HG02973 (cell line): ENCODE results near the gene ZNF827.

Source experiments
- ATAC-seq: cut with Tn5 transposase; IDR thresholded peaks from one replicate; pipeline ENCODE4 v1.9.1; 2021; ENCODE audit warnings: moderate library complexity; ENCODE audit not compliant: unreplicated experiment

The ZNF827 gene

GRCh38 chr4:145895056-145895455 is 43.6 kb downstream of the ZNF827 start:
- no peak for ATAC-seq

- no peak for ATAC-seq
These were observed 46.7 kb downstream of the ZNF827 start for GRCh38 chr4:145891958-145892357.

GRCh38 chr4:145890689-145891088 is 47.9 kb downstream of the ZNF827 start:
- no peak for ATAC-seq

GRCh38 chr4:145888393-145888792 is 50.2 kb downstream of the ZNF827 start:
- no peak for ATAC-seq

- ATAC-seq, result no peak
These were observed 51.2 kb downstream of the ZNF827 start for GRCh38 chr4:145887241-145887991.

- ATAC-seq, result no peak
These were observed 51.8 kb downstream of the ZNF827 start for GRCh38 chr4:145886871-145887240.

- no peak for ATAC-seq
These were observed 53.0 kb downstream of the ZNF827 start for GRCh38 chr4:145885666-145886065.

GRCh38 chr4:145884775-145885174 is 53.8 kb downstream of the ZNF827 start:
- no peak for ATAC-seq

- no peak for ATAC-seq
These were observed 55.4 kb downstream of the ZNF827 start for GRCh38 chr4:145883101-145883694.

GRCh38 chr4:145882604-145883003 is 56.0 kb downstream of the ZNF827 start:
- no peak for ATAC-seq

GRCh38 chr4:145881989-145882388 is 56.6 kb downstream of the ZNF827 start:
- peak; percentile 51 for ATAC-seq

- ATAC-seq, result peak; percentile 45
These were observed 57.0 kb downstream of the ZNF827 start for GRCh38 chr4:145881576-145881975.

- no peak for ATAC-seq
These were observed 58.2 kb downstream of the ZNF827 start for GRCh38 chr4:145880355-145880960.

GRCh38 chr4:145879598-145879997 is 59.0 kb downstream of the ZNF827 start:
- no peak for ATAC-seq

- ATAC-seq, result no peak
These were observed 59.9 kb downstream of the ZNF827 start for GRCh38 chr4:145878501-145879435.

- no peak for ATAC-seq
These were observed 62.0 kb downstream of the ZNF827 start for GRCh38 chr4:145876531-145877180.

- no peak for ATAC-seq
These were observed 64.7 kb downstream of the ZNF827 start for GRCh38 chr4:145873901-145874300.

- no peak for ATAC-seq
These were observed 67.4 kb downstream of the ZNF827 start for GRCh38 chr4:145871209-145871608.

GRCh38 chr4:145870155-145871020 is 68.2 kb downstream of the ZNF827 start:
- no peak for ATAC-seq
